Measurements from ENCODE around the gene ELF2. TPM values are rescaled to one million over a fixed set of nuclear protein-coding genes. Genes with fewer than 3 reads are reported as not detected.
A peak's percentile ranks its signal among the peaks of the same experiment; 100 is the strongest.

The ELF2 gene
- total and polyA plus RNA-seq, 2 experiments from 2014 or later = 38.2 to 48.8 TPM

GRCh38 chr4:139200506-139200905 lies 23.5 kb upstream of the ELF2 start:
- no peak overlapping the region for H3K4me3 Mint-ChIP-seq
- H3K4me2 ChIP-seq = no peak overlapping the region
- no peaks in the 10 kb centered on the region for H3K27me3 ChIP-seq (ENCODE audit: insufficient read depth)
- no peak overlapping the region for H3K27ac Mint-ChIP-seq
- H3K4me3 ChIP-seq = no peak overlapping the region
- peaks cover 9% of the 10 kb centered on the region; the same call in 2 of the 3 replicates for H3K4me1 Mint-ChIP-seq
- ATAC-seq (no peak), DNase-seq (ENCODE audit: low spot score) (no peak)
- 0 out of 4 replicates have a peak, but pooled peaks of 1 of the 2 experiments have one; percentile 11 for TF ChIP-seq CTCF (conservative IDR thresholded peaks at IDR 0.05; ENCODE audit: low read depth in 2 of 2)
- TF ChIP-seq ZNF462 (CRISPR knock-in tag; IDR thresholded peaks at IDR 0.05) = no peak
- no peaks in the 10 kb centered on the region for H3K27me3 Mint-ChIP-seq (ENCODE audit: insufficient read depth, low read depth, poor library complexity)
- H3K36me3 ChIP-seq (ENCODE audit: insufficient read depth) = no peaks in the 10 kb centered on the region
- H3K9me3 Mint-ChIP-seq = peaks cover 17% of the 10 kb centered on the region
- 0 out of 2 replicates have a peak, but pooled peaks cover 3% of the 10 kb centered on the region for H3F3A ChIP-seq (replicated peaks; ENCODE audit: low read depth)
- no peaks in the 10 kb centered on the region; the same call in 1 of the 2 replicates for H3K9me2 ChIP-seq (ENCODE audit: insufficient read depth)
- no peaks in the 10 kb centered on the region for H3K79me2 ChIP-seq (replicated peaks; ENCODE audit: insufficient read depth)
- H2AFZ ChIP-seq = peak overlapping the region; percentile 69; the same call in 1 of the 2 replicates
- peaks cover 7% of the 10 kb centered on the region; the same call in 2 of the 3 replicates for H3K36me3 Mint-ChIP-seq (ENCODE audit: low read depth)
- H3K4me1 ChIP-seq (ENCODE audit: insufficient read depth) = peaks cover 5% of the 10 kb centered on the region; the same call in 1 of the 2 replicates
- H4K20me1 ChIP-seq (replicated peaks; ENCODE audit: insufficient read depth) = no peaks in the 10 kb centered on the region
- no peak overlapping the region for H3K27ac ChIP-seq (ENCODE audit: low read depth)

GRCh38 chr4:139200102-139200501 lies 23.1 kb upstream of the ELF2 start:
- Mint-ChIP-seq H3K27me3 (ENCODE audit: insufficient read depth, low read depth, poor library complexity) (no peaks in the 10 kb centered on the region), H3K27ac (no peak overlapping the region), H3K9me3 (peaks cover 17% of the 10 kb centered on the region), H3K36me3 (ENCODE audit: low read depth) (peaks cover 7% of the 10 kb centered on the region; the same call in 2 of the 3 replicates), H3K4me3 (no peak overlapping the region), H3K4me1 (peaks cover 9% of the 10 kb centered on the region; the same call in 2 of the 3 replicates)
- Histone ChIP-seq H3K27ac (ENCODE audit: low read depth) (no peak overlapping the region), H3K36me3 (ENCODE audit: insufficient read depth) (no peaks in the 10 kb centered on the region), H3K4me2 (no peak overlapping the region), H3K79me2 (replicated peaks; ENCODE audit: insufficient read depth) (no peaks in the 10 kb centered on the region), H3K9me2 (ENCODE audit: insufficient read depth) (no peaks in the 10 kb centered on the region; the same call in 1 of the 2 replicates), H3F3A (replicated peaks; ENCODE audit: low read depth) (0 out of 2 replicates have a peak, but pooled peaks cover 3% of the 10 kb centered on the region), H3K4me3 (no peak overlapping the region), H2AFZ (peak overlapping the region; percentile 69; the same call in 1 of the 2 replicates), H3K27me3 (ENCODE audit: insufficient read depth) (no peaks in the 10 kb centered on the region), H3K4me1 (ENCODE audit: insufficient read depth) (peaks cover 5% of the 10 kb centered on the region; the same call in 1 of the 2 replicates), H4K20me1 (replicated peaks; ENCODE audit: insufficient read depth) (no peaks in the 10 kb centered on the region)
- no peak for ATAC-seq
- no peak for DNase-seq (ENCODE audit: low spot score)
- TF ChIP-seq ZNF462 (CRISPR knock-in tag; IDR thresholded peaks at IDR 0.05) = no peak
